Activated CD4-positive, alpha-beta T cell treated with anti-CD3 and anti-CD28 coated beads, Interleukin-2, amount 50 U/mL, for 4 hours (primary cell): ENCODE data around the gene OR6N2.

Experiments used
- DNase-seq, 2 experiments: peaks; one replicate each; pipeline ENCODE4 v3.0.0-alpha.2; 2020

The OR6N2 gene, protein sequence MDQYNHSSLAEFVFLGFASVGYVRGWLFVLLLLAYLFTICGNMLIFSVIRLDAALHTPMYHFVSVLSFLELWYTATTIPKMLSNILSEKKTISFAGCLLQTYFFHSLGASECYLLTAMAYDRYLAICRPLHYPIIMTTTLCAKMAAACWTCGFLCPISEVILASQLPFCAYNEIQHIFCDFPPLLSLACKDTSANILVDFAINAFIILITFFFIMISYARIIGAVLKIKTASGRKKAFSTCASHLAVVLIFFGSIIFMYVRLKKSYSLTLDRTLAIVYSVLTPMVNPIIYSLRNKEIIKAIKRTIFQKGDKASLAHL

DNA sequence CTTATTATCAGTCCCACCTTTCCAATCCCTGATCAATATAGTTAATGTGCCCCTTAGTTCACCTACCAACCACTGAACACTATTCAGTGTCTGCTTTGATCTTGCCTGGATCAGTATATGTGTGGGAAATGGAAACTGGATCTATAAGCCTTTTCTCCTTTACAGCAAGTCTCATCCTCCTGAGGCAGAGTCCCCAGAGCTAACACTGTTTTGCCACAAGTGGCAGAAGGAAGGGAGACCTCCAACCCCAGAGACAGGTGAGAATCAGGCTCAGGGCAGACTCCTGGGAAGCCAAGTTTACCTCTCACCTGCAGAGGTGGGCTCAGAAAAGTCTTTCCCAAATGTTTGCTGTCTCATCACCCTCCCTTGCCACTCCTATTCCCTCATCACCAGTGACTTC lies at the start of gene OR6N2:
TSS of gene OR6N2 (minus strand) at position 101 of the 400 bp plus-strand sequence. CDS start 3,569 bp downstream, outside the sequence.
- DNase-seq: no peak

DNA sequence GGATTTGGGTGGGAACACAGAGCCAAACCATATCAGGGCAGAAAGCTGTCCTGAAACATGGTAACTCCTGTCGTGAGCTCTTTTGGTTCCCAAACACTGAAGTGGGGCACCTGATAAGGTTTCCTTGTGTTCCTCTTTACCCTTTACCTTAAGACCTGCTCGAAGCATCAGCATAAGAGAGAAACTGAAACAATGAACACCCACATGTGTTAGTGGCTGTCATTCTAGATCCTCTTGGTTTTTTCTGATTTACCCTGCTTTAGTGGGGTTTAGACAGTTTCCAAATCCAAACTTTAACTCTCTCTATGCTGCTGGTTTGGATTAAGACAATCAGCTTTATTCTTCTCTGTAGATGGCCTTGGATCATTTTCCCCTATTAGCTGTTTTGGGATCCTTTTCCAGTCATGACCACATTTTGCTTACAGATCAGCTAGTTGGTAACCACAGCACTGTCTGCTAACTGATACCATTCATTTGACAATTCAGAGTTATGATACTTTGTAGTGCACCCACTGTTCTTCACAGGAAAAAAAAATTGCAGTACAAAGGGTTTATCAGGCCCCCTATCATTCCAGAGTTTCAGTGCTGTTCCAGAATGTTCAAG lies 49.2 kb upstream of the OR6N2 start:
- no peak for DNase-seq

DNA sequence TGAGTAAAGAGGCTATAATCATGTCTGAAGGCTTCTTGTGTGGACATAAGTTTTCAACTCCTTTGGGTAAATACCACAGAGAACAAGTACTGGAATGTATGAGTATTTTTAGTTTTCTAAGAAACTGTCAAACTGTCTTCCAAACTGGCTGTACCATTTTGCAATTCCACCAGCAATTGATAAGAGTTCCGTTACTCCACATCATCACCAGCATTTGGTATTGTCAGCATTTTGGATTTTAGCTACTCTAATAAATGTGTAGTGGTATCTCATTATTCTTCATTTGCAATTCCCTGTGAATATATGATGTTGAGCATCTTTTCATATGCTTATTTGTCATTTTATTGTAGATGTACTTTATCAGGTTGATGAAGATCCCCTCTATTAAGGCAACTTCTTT lies 40.7 kb upstream of the OR6N2 start:
- no peak for DNase-seq

DNA sequence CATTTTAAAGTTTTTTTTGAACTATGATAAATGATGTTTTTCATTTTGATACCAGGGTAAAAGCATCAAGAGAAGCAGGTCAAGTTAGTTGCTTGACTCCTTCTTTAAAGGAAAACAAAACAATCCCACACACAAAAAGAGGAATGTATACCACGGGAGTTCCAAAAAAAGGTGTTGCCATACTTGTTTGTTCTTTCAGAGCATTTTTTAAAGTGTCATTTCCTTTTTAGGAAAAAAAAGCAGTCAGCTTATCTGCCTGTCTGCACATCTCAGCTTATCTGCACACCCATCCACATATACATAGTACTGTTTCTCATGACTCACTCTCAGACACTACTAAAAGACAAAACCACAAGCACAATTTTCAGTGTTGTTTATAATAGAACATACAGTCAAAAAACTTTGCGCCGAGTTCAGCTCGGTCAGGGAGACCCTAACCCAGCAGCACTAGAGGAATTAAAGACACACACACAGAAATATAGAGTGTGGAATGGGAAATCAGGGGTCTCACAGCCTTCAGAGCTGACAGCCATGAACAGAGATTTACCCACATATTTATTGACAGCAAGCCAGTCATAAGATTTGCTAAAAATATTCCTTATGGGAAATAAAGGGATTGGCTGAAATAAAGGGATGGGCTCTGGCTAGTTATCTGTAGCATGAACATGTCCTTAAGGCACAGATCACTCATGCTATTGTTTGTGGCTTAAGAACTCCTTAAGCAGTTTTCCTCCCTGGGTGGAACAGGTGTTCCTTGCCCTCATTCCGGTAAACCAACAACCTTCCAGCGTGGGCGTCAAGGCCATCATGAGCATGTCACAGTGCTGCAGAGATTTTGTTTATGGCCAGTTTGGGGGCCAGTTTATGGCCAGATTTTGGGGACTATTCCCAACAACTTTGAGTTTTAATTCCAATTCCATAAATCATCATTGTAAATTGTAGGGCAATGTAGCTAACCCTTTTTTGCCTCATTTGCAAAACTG lies 38.7 kb upstream of the OR6N2 start:
- no peak for DNase-seq

DNA sequence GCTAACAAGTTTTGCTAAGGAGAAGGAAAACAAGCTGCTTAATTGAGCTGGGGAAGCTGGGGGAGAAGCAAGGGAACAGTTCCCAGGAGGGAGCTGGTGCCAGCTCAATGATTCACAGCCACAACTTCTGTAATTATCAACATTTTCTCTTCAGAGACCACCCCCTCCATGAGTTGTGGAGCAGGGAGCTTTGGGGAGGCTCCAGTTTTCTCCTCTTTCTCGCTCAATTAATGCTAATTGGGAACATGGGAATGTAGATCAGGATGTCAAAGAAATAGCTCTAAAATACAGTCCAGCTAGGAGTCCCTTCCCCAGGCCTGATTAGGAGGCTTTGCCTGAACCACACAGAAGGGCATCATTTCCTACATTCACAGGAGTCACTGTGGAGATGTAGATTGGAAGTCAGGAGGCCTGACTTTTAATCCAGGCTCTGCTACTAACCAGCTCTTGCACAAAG lies 38.0 kb upstream of the OR6N2 start:
- DNase-seq: no peak

DNA sequence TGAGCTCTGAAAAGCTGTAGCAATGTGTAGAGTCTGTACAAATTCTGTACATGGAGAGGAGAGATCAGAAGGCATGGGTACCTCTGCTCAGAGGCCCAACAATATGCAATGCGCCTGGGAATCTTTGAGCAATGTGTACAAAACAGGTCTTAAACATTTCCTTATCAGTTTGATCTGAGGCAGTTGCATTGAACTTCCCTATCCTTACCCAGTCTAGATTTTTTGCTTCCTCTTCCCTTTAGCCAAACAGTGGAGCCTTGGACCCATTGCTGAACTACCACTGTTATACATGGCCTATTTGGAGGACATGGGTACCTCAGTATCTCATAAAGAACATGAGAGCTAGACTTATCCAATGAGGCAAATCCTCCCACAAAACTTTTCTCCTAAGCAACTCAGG lies 37.6 kb upstream of the OR6N2 start:
- DNase-seq: no peak

DNA sequence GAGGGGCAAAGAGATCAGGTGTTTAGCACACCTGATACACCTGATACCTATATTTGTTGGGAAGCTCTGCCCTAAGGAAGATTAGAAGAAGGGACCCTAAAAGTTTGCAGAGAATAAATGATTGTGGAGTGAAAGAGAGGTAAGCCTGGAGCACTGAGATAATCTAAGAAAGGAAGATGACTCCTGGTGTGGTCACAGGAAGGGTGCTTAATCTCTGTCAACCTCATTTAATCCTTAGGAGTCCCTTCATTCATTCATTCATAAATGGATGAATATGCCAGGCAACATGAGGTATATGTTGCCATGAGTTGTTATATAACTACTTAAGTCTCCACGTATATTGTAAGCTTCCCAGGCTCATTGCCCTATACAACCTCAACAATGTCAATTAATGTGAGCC lies 34.0 kb upstream of the OR6N2 start:
- DNase-seq: no peak

DNA sequence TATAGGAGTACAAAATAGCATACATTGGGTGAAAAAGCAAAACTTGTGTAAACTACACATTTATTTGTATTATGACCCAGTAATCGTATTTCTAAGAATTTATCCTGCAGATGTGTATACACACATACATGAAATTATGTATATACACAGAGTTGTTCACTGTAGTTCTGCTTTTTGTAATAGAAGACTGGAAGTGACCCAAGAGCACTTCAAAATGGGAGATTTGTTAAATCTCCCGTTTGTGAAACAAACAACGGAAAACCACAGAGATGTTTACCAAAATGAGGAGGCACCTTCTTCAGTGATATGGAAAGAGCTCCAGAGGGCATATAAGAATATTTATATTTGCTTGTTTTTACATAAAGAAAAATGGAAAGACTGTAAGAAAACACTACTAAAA lies 32.2 kb upstream of the OR6N2 start:
- DNase-seq: no peak

DNA sequence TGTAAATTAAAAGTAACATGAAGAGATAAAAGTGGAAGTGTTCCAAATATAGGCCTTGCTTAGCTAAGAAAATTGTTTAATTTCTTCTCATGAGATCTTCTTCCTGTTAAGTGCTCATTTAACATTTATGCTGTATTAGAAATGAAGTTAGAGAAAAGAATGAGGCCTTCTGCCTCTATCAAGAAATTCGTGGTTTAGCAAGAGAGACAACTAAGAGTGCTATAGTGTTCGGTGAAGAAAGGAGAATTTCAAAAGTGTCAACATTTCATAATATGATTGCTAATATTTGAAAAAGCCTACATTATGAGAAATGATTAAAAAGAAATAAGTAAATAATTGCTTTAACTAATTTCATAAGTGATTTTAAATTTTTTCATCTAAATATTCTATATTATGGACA lies 31.3 kb upstream of the OR6N2 start:
- no peak for DNase-seq

DNA sequence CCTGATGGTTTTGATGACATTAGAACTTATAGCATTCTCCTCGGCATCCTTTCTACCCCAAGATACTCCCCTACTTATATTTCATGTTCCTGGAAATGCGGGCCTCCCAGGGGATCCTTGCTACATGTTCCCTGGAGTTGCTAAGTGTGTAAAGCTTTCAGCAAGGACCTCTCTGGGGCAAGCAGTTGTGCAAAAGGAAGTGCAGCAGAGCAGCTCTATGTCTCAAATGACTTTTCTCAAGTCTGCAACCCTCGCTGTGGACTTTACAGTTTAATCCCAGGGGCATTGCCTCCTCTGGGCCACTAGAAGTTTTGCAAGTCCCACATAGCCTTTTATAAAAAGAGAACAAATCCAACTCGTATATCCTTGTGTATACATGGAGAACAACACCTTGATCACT lies 29.3 kb upstream of the OR6N2 start:
- no peak for DNase-seq

DNA sequence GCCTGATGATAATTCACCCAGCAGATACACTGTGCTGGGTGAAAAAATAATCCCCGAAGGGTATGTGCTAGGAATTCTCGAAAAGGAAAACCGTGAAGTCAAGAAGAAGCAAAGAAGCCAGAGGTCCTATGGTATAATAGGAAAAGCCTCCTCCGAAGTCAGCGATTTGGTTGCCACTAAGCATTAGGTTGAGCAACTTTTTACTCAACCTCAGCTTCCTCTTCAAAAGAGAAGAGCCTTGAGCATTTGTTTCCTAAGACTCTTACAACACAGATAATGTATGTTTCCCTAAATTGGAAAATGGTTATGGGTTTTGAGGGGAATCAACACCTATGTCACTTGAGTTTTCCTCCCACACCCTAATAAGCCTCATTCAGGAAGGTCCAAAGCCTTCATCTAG lies 28.9 kb upstream of the OR6N2 start:
- DNase-seq: no peak

DNA sequence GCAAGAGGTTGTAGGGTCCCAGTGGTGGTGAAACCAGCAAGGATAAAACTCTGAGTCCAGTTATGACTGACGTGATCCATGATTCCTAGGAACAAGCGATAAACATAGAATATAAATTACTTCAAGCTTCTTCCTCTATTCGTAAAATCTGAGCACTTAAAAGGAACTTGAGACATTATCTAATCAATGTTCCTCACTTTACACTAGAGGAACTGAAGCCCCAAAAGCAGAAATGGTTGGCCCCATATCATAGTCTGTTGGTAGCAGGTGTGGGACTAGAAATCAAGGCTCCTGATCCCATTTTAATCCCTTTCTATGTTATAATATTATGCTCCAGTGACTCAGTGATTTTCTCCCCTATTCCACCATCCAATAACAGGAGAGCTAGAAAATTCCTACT lies 28.3 kb upstream of the OR6N2 start:
- no peak for DNase-seq

DNA sequence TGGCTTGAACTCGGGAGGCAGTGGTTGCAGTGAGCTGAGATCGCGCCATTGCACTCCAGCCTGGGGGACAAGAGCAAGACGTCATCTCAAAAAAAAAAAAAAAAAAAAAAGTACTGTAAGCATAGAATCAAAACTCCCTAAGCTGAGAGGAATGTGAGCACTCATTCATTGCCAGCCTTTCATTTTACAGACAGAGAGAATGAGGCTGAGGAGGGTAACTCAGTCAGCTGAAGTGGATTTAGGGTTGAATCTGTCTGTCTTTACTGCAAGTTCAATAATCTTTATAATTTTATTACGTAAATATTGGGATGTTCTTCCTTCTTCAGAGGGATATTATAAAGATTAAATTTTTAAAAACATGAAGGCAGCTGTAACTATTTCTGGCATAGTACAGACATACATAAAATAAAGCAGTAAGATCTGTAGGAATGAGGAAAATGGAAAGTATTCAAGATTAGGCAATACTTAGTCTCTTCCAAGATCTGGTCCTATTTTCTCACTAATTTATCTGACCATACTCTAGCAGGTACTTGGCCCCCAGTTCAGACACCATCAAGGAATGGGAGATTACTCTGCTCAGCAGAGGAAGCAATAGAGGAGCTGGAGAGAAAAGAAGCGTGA lies 26.0 kb upstream of the OR6N2 start:
- DNase-seq: no peak

DNA sequence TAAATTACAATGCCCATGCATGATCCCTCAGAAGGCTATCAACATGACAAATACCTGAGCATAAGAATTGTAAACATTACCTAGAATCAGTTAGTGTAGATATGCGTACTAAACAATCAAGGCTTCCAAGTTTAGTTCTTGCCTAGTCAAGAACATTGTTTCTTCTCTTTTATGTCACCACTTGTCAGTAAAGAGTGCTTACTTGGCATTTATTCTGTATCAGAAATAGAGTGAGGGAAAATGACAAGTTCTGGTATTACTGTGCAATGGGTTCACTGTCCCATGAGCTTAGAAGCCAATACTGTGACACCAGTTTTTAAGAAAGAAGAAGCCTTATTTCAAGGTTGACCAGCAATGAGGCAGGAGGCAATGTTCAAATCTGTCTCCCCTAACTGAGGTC lies 22.7 kb upstream of the OR6N2 start:
- no peak for DNase-seq

DNA sequence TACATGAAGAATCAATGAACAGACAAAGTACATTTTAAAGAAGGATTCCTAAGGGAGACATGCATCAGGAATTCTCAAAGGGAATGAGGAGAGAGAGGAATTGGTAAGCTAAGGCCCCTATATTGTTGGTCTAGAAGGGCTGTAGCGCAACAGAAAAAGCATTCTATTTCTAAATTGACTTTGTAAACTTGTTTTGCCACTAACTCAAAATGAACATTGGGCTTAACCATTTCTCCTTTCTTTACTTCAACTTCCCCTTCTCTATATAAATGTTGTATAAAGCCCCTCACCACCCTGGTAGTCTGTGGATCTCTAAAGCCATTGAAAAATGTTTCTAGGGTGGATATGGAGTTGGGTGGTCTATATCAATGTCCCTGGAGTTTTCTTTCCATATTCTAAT lies 20.4 kb upstream of the OR6N2 start:
- DNase-seq: no peak

DNA sequence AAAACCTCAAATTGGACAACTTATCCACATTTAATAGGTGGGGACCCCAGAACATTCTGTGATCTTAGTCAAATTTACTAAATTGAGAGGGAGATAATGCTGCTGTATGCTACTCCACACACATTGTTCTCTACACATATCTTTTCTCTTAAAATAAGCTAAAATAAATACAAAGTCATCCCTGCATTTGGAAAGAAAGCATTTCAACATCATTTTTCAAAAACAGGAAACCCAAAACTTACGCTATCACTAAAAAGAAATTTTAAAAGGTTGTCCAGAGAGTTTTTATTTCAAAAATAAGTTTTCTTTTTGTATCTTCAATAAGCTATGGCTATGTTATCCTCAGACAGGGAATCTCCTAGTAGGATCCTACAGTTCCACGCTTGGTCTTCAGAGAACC lies 19.5 kb upstream of the OR6N2 start:
- no peak for DNase-seq

DNA sequence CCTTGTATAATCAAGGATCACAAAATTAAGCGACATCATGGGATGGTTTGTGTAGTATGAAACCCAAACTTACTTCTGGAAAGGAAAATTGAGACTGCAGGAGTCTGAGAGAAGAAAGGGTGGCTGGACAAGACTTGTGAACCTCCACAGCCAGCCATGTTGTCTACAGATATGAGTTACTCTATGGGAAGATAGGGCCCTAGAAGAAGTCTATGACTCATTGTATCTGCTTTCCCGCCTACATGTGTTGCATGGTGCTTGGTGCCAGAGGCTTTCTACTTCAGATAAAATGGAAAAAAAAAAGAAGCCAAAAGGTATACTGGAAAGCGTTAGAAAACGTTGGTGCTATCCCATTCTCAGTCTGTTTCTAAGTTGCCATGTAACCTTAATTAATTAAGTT lies 18.7 kb upstream of the OR6N2 start:
- no peak for DNase-seq

DNA sequence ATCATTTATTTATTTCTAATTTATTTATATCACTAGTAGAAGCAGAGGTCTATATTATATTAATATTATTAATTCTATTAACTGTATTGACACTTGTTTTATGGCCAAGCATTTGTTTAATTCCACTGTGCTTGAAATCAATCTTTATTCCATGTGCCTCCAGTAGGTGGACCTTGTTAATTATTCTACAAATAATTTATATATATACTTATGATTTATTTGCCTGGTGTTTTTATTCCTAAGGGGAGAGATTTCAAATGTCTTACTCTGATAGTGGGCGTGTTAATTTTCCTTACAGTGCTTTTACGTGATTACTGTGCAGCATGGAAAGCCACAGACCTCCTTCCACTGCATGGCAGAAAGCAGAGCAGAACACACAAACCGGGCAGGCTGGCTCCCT lies 17.5 kb upstream of the OR6N2 start:
- no peak for DNase-seq

DNA sequence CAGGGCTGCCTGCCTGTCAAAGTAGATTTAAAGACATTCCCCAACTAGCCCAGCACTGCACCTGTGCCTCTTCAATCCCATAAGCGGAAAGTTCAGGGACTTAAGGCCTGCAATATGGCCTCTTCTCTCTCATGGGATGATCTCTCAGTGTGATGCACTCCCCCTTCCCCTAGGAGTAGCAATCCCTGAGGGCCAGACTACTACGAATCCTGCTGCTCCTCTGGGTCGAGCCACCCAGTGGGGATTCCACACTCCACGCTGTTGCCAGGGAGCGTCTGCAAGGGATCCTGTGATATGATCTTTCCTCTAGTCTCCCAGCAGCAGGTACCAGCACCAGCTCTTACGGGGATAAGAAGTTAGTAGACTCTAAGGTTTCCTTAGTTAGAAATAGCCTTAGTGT lies 13.2 kb upstream of the OR6N2 start:
- DNase-seq: no peak

DNA sequence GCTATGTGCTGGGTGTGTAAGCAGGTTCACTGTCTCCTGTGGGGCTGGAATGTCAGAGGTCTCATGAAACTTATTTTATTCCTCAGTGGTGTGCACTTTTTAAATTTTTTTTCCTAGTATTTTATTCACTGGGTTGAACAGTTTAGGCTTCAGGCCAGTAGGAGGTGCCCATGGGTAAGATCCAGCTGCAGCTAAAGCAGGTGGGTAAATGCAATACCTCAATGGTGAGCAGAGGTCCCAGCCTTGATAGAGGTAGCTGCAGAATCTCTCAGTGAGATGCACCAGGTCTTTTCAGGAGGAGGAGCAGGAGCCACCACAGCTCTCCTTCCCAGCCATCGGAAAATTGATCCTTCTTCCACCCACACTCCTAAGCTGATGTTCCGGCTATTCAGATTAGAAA lies 12.6 kb upstream of the OR6N2 start:
- peak; percentile 8 to 16 for DNase-seq

DNA sequence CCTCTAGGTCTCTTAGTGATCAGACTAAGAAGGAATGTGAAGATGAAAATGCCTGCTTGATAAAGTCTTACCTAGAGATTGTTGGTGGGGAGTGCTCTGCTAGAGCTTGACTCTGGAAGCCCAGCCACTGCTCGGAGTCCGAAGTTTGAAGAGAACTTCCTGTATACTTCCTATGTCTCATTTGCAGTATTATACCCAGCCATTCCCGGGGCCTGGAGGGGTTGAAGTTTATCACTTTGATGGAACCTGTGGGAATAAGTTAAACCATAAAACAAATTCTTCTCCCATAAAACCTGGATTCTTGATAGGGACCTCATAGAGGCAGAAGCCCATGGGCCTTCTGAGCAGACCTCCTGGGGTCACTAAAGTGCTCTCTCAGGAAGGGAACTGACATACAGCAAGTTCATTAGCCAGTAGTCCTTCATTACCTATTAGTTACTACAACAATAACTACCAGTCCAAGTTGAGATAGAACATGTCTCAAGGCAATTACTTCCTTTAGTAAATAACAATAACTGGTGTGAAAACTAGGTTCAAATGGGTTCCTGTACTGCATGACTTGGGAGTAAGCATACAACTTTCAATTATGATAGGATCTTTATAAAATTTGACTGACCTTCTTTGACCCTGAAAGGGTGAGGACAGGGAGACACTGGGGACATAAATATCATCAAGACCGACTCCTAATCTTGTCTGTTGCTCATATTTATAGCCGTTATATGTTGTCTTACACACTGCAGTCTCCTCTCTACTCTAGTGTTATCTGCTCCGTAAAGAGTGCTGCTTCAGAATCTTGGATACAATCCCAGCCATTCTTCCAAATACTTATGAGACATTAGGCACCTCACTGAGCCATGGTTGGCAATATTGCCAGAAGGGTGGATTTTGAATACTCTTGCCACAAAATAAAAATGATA lies 8.8 kb downstream of the OR6N2 start, which contains the start of gene OR6N1:
TSS of gene OR6N1 (minus strand) at position 246 of the 917 bp plus-strand sequence. CDS start 5,513 bp downstream, outside the sequence.
- DNase-seq: no peak

DNA sequence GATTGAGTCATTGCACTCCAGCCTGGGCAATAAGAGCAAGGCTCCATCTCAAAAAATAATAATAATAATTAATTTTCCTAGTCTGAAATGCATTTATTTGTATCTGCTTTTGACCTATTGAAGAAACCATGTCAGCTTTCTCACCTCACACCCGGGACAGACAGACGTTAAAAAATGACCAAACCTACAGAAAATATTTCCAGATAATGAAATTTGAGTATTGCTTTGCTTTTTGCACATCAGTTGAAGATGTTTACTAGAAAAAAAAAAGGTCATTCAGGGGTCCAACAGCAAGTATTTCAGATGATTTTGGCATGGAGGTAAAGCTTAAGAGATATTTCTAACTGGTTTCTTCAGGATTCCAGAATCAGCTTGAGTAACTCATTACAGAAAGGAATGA lies 26.6 kb downstream of the OR6N2 start, which contains the start of gene OR6K6:
TSS of gene OR6K6 (plus strand) at position 301 of the 400 bp plus-strand sequence. CDS start 168 bp downstream, outside the sequence.
- no peak for DNase-seq
